HG03064 (cell line): ENCODE data around the gene COL4A1.

Experiments
- ATAC-seq: cut with Tn5 transposase; IDR thresholded peaks from one replicate; pipeline ENCODE4 v1.9.1; 2021; ENCODE audit warnings: low read depth; ENCODE audit not compliant: unreplicated experiment

The COL4A1 gene

DNA sequence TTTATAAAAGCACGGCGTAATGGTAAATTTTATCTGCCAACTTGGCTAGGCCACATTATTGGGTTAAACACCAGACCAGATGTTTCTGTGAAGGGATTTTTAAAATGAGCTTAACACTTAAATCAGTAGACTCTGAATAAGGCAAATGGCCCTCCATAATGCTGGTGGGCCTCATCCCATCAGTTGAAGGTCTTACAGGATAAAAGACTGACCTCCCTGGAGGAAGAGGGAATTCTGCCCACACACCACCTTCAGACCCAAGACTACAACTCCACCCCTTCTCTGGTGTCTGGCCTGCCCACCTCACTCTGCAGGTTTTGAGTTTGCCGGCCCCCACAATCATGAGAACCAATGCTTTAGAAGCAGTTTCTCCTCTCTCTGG, 96.4 kb downstream of the COL4A1 start:
- ATAC-seq, result no peak

DNA sequence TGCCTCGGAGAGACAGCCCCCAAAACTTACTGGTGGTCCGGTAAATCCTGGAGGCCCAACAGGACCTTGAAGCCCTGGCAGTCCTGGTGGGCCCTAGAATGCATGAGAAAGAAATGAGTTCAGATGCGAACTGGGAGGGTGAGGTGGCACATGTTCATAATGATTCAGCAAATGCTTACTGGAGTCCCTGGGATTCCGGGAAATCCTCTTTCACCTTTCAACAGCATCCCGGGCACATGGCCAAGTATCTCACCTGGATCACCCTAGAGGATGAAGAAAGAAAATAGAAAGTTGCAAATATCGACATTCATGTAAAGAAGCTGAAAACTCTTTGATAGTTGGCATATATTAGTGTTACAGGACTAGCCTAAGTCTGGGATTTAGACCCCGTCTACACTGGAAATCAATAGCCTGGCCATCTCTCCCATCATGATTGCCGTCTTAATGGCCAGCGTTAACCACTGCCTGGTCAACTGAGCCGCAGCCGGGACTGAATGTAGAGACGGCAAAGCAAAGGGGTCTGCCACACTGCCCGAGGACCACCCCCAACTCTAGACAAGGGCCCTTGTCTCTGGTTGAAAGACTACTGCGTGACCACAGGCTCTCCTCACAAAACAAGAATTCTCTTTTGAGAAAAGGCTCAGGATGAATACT, 96.9 kb downstream of the COL4A1 start:
- ATAC-seq, result no peak

DNA sequence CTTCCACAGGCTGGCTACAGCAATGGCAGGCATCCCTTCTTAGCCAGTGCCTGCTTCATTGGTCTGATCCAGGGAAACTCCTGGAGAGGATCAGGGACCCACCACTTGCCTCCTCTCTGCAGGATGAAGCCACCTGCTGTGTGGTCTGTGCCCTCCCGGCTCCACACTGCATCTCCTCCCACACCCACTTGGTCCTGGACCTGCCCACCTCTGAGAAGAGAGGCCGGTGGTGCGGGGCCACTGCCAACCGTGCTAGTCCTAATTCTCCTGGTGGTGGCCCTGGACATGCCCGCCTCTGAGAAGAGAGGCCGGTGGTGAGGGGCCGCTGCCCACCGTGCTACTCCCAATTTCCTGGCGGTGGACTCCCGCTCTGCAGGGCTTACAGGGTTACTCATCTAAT, 98.8 kb downstream of the COL4A1 start:
- ATAC-seq, result no peak

DNA sequence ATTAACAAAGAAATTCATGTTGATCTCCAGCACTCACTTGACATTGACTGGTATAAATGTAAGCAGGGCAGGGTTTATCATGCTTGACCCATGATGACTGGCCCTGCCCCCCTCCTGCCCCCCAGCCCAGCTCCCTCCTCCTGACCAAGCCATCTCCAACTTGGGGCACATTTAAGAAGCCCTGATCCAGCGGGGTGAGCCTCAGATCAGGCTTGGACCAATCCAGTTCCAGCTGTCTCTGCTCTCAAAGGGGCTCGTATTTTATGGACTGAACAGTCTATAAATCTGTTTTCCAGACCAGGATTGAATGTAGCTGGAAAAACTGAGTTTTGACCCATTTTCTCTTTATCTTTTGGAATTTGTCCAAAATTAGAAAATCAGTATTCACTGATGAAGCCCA, 100.0 kb downstream of the COL4A1 start:
- ATAC-seq, result no peak

DNA sequence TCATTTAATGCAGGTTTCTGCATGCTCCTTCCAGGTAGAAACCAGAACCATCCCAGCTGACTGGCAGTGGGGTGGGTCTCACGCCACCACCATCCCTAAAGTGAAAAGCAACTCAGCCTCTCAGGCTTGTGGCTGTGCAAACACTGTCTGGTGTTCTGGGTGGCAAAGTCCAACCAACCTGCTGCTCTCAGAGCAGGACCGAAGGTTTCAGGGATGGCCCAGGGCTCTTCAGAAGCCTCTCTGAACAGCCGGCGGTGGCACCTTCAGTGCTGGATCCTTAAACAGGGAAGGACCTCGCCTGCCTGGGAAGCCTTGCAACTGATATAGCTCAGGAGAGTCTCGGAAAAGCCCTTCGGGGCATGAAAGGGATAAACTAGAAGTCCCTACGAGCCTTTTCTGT, 100.8 kb downstream of the COL4A1 start:
- no peak for ATAC-seq

DNA sequence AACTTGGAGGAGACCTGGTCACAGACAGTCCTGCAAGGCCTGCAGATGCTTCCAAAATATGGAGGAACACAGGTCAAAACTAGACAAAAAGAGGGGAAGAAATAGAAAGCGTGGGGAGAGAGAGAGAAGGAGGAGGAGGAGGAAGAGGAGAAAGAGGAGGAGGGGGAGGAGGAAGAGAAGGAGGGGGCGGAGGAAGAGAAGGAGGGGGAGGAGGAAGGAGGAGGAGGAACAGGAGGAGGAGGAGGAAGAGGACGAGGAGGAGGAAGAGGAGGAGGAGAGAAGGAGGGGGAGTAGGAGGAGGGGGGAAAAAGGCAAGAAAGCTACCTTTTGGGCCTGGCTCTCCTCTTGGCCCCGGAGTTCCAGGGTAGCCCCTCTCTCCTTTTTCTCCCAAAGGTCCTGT, 105.8 kb downstream of the COL4A1 start:
- ATAC-seq, result no peak

DNA sequence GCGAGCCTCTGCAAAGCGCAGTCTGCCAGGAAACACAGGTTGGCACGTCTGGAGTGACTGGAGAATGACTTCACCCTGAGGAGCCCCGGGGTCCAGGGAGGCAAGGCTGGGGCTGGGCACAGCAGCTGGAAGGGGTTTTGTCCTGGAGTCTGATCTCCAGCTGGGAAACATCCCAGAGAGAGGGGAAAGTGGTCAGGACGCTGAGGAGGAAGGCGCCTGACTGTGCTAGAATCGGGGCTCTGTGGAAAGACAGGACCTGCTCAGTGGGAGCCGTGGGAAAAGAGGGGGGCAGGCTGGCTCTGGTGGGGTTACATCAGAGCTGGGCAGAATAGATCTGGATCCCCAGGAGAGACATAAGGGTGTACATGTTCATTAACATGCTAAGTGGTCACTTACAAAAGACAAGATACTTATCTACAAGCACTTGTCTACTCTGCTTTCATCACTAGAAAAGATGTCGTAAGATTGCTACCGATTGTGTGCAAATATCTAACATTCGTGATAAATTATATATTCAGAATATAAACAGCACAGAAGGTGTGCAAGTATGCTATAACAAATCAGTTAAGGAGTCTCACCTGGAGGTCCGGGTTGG, 106.6 kb downstream of the COL4A1 start:
- no peak for ATAC-seq

DNA sequence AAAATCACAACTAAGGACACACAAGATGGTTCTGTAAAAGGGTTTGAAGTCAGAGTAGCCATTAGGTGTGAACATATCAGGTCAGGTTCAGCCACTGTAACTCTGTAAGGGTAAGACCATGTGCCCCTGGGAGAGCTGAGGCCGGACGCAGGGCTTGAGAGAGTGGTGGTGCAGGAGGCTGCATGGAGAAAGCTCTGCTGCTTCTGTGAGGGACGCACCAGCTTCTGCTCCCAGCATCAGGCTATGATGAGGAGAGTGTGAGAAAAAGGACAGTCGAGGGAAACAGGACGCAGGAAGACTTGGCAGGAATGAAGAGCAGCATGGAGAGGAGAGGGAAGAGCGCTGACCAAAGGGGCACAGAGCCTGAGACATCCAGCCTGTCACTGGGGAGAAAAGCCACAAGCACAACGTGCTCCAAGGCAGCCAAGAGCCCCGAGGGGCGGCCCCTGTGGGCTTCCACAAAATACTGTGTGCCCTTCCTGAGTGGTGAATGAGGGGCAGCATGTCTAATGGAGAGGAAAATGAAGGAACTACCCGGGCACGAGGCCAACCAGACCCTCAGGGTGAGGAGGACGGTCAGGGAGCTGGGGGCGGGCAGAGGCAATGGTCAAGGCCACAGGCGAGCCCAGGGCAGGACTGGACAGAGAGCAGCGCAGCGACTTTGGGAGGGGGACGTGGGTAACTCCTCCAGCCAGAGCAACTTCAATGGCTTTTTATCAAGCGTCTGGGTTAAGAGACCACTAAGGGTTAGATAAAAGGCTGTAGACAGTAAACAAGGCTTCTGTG, 107.7 kb downstream of the COL4A1 start:
- ATAC-seq, result no peak

DNA sequence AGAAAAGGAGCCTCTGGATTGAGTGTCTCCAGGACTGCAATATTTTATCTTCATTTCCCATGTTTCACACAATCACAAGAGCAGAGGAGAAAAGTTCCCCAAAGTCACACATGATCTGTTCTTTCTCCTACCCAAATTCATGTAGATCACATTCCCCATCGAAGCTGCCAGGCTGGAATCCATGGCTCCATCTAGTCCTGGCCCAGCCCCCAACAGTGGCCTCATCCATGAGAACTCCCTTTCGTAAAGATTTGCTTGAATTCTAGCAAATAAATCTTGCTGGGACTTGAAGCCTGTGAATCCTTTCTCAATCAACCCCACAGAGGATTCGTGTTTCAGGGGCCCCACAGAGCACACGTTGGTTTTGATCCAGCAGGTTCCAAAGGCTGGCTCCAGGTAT, 109.5 kb downstream of the COL4A1 start:
- ATAC-seq, result no peak

DNA sequence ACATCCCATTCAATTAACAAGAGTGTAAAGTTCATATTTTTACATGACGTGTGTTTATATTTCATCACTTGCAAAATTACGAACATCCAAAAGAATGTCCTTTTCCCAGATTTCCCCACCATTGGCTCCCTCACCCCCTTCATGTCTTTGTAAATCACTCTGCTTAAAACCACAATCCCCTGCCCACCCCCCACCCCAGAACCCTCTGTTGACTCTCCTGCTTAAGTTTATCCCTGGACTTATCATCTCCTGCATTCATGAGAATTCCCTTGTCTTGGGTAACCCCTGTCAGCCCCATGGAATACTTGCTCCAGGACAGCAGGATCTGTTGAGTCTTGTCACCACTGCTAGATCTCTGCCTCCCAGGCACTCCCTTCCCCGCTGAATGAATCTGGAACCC, 109.9 kb downstream of the COL4A1 start:
- ATAC-seq, result no peak

DNA sequence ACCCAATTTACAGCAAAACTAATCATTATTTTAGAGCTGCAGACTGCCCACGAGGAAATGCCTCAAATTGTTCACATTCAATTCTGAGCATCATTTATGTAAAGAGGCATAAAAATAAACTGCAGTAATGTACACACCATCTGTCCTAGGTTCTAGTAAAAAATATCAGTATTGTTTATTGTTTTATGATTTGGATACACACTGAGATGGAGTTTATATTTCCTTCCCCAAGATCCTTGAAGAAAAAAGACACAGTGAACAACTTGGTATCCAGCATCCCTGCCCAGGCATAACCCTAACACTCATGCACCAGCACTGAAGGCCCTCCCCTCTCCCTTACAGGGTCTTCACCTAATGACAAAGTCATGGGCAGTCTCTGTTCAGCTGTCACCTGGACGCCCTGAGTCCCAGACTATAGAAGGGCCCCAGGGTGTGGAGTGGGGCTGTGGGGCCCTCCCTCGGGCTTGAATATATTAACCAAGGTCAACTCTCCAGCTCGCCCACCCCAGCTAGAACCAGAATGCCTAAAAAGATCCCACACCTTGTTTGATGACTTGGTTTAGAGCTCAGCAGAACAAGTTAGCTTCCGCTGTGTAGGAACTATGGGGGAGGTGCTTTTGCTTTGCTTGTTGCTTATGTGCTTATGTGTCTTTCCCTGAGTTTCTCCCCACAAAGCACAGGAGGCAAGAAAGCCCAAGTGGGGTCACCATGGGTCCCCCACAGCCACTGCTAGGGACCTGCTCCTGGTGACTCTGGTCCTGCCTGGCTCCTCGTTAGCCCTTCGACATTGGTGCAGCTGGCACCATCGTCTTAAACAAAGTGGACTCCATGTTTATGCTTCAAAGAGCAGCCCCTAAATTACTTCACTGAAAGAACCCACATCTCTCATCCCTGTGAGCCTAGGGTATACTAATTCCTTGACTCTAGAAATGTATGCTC, 111.1 kb downstream of the COL4A1 start:
- ATAC-seq, result no peak

DNA sequence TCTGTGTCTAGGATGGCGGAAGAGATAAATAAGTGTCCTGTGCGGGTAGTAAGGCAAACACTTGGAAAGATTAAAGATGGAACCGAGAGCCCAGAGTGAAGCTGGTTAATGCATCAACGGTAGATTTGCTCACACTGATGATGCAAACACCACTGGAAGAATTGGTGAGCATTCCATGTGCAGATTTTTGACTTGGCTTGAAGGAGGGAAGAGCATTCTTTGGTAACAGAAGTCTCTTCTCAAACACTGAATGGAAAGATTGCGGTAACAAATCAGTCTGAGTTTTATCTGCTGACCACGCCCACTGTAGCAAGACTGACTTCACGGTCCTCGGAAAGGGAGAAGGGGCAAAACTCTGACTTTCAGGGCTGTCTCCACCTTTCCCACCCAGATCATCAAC, 112.5 kb downstream of the COL4A1 start:
- no peak for ATAC-seq

DNA sequence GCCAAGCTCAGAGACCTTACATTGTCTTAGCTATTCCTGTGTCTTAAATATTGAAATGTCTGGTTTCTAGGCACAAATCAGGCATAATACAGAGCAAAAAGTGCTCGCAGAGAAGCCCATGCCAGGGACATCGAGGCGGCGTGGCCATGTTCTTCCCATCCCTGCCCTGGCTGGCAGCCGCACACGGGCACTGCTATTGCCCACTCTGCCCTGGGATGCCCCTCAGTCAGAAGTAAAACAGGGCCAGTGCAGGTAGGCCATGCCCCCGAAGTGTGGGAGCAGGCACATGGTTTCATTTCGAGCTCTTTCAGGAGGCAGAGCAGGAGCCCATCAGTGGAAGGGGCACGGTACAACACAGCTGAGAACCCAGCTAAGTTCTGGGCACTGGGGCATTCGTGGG, 113.5 kb downstream of the COL4A1 start:
- no peak for ATAC-seq

DNA sequence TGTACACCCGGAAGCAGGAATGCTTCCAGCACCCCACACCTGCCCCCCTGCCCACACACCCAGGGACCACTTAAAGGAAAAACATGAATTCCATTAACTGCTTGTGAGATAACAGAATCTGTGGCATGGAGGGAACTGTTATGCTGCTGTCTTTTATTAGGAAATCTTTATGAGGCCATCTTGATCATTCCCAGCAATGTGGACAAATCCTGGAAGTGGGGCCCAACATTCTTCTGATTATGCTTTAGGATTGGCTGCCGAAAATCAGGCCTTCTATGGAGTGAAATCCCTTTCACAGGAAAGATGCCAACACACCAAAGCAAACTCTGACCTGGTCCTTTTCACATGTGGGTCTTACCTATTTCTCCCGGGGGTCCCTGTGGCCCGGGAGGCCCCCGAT, 114.5 kb downstream of the COL4A1 start:
- no peak for ATAC-seq

DNA sequence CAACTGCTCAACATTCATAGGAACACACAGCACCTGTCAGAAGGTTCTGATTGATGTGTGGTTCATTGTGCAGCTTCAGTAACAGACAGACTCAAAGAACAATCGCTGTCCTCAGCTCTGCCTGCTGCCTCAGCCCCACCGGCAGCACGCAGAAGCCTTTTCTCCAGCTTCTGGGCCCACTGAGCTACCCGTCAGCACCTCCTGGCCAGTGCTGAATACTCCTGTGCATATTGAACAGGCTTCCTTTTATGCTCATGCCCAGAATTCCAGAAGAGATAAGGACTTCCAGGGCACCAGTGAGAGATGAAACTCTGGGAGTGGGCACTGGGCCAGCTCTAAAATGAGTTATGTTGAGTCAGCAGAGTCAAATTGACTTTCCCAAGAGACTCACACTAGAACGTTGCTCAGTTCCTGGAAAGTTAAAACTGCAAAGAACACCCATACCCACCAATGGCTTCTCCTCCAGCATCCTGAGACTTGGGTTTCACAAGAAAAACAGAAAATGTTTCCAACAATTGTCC, 119.3 kb downstream of the COL4A1 start:
- no peak for ATAC-seq

DNA sequence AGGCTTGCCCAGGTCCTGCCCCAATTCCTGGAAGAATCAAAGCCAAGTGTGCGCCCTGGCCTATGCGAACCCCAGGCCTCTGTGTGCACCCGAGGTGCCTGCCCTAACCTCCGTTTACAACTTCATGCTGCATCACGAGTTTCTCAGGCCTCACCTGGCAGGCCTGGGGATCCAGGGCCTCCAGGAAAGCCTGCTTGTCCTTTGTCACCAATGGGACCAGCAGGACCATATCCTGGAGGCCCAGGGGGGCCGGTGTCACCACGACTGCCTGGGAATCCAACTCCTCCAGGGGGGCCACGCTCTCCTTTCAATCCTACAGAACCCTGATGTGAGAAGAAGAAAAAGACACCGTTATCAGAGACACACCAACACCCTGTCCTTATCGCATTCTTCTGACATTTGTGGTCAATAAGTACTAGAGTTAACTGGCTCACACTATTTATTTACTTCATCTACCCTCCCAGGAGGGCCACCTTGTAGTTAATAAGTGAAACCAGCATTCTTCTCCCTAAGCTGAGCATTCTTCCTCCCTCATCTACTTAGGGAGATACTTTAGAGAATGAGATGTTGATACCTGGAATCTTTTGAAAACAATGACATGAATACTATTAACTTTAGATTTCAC, 120.6 kb downstream of the COL4A1 start:
- no peak for ATAC-seq

DNA sequence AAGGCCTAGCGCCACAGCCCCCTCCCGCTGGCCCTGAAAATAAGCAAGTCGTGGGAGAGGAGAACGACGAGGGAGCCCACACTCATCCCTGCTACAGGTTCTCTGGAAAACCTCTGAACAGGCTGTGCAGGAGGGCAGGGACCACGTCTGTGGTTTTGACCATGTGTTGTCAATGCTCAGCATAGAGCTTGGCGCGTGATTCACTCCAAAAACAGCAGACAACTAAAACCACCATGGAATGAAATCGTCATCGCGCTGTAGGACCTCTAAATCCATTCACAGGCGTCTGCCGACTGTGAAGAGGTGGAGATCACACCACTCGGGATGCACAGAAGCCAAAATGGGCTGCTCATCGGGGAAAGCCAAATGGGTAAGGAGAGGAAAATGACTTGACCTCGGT, 121.3 kb downstream of the COL4A1 start:
- no peak for ATAC-seq

DNA sequence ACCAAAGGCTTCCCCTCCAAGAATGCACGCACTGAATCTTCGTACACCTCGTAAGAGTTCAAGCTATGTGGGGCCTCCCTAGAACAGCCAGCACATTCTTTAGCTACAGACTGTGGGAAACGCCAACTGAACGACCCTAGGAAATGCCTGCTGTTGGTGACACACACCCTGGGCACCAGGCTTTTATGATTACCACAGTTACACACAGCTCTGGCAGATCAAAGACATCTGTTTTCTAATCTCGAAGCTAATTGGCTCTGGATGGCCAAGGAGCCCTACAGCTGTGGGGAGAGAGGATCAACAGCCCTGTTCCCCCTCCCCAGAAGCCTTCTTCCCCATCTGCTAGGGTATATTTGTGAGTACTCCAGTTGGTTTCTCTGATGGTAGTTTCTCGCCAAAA, 123.0 kb downstream of the COL4A1 start:
- no peak for ATAC-seq

DNA sequence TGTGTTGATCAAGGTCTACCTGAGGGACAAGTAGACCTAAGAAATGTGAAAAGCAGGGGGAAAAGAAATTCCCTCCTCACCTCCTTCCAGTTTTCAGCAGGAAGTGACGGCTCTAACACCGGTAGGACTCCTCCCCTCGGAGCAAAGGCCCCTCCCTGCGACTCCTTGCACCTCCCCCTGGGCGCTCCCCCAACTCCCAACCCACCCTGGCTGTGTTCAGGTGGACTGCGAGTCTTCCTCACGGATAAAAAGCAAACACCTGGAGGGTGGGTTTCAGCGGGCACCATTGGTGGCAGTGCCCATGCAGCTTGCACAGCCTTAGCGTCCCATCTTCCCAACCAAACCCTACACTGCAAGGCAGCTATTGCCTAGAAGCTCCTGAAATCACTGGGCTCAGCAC, 124.5 kb downstream of the COL4A1 start:
- ATAC-seq, result no peak

DNA sequence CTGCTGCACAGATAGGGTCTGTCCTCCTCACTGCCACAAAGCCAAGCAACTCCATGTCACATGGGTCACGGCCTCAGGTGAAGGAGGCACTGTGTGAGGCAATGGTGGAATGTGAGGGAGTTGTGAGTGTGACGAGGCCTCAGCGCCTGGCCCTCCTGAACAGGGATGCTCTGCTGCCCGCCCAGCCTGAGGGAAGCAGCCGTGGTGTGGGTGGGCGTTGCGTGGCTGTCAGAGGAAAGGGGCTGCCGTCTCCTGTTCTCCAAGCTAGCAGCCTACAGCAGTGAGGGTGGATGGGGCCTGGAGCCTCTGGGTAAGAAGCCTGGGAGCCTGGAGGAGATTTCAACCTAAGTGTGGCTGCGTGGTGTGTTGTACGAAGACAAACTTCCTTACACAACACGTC, 125.0 kb downstream of the COL4A1 start:
- no peak for ATAC-seq

DNA sequence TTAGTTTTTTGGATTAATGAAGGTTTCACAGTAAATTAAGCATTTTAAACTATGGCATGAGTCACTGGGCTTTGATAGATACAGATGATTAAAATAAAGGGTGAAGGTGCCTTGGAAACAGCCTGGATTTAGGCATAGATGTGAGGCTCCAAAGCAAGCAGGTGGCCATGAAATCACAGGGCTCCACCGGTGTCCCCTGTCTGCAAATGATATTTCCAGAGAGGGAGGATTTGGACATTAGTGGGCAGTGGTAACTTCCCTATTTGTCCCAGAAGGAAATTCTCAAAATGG, 127.2 kb downstream of the COL4A1 start:
- no peak for ATAC-seq
